Measurements from ENCODE around the gene PHLPP1. TPM values are rescaled to one million over a fixed set of nuclear protein-coding genes. Genes with fewer than 3 reads are reported as not detected.

Gene PHLPP1
- total RNA-seq, 5 donors from 2014 or later (not counting 1 experiment from before 2014, with no cell fraction given): 6.9 to 11.5 (median 7.4) TPM

- H3K9me3 ChIP-seq: no peaks in the 10 kb centered on the region
- H3K27ac ChIP-seq (ENCODE audit: low read length): no peak overlapping the region
- Mint-ChIP-seq H3K4me3 (no peak overlapping the region), H3K4me1 (peaks cover 0 to 5% (median 5%) of the 10 kb centered on the region in 3 donors), H3K9me3 (no peaks in the 10 kb centered on the region), H3K27me3 (no peaks in the 10 kb centered on the region), H3K36me3 (peaks cover 5% of the 10 kb centered on the region), H3K27ac (no peak overlapping the region)
- ChIA-PET POLR2A (no interaction called here), CTCF (no interaction called here)
- no peaks in the 10 kb centered on the region for H3K36me3 ChIP-seq (ENCODE audit: control insufficient read depth in 2 of 2, extremely low read depth in 1 of 2, insufficient read depth in 1 of 2, low read length in 1 of 2)
- no peaks in the 10 kb centered on the region for H3K4me1 ChIP-seq (ENCODE audit: control insufficient read depth in 1 of 2, extremely low read depth in 1 of 2, insufficient read depth in 2 of 2, low read length in 2 of 2)
- no peaks in the 10 kb centered on the region for H3K27me3 ChIP-seq (replicated peaks in 1 of 2; ENCODE audit: control insufficient read depth in 2 of 2, extremely low read depth in 1 of 2, insufficient read depth in 2 of 2, low read length in 1 of 2)
- H3K4me3 ChIP-seq (ENCODE audit: control insufficient read depth in 1 of 2, extremely low read depth in 1 of 2, low read length in 1 of 2): no peak overlapping the region
- ATAC-seq (replicated peaks in 1 of 4) (no peak), DNase-seq (no peak)
- WGBS (ENCODE audit: insufficient coverage): no CpG with 5 or more reads among the region's 1 CpG
Measured at GRCh38 chr18:62838475-62839098, 123.2 kb downstream of the PHLPP1 start.

- Histone ChIP-seq H3K4me1 (ENCODE audit: control insufficient read depth in 1 of 2, extremely low read depth in 1 of 2, insufficient read depth in 2 of 2, low read length in 2 of 2) (no peaks in the 10 kb centered on the region), H3K27ac (ENCODE audit: low read length) (no peak overlapping the region), H3K36me3 (ENCODE audit: control insufficient read depth in 2 of 2, extremely low read depth in 1 of 2, insufficient read depth in 1 of 2, low read length in 1 of 2) (no peaks in the 10 kb centered on the region), H3K4me3 (ENCODE audit: control insufficient read depth in 1 of 2, extremely low read depth in 1 of 2, low read length in 1 of 2) (no peak overlapping the region), H3K9me3 (no peaks in the 10 kb centered on the region), H3K27me3 (replicated peaks in 1 of 2; ENCODE audit: control insufficient read depth in 2 of 2, extremely low read depth in 1 of 2, insufficient read depth in 2 of 2, low read length in 1 of 2) (no peaks in the 10 kb centered on the region)
- H3K27ac Mint-ChIP-seq: no peak overlapping the region
- H3K36me3 Mint-ChIP-seq: peaks cover 5% of the 10 kb centered on the region
- ATAC-seq (replicated peaks in 1 of 4) (no peak), DNase-seq (no peak)
- H3K4me1 Mint-ChIP-seq: peaks cover 7 to 10% (median 8%) of the 10 kb centered on the region in 3 donors
- no peaks in the 10 kb centered on the region for H3K27me3 Mint-ChIP-seq
- H3K4me3 Mint-ChIP-seq: no peak overlapping the region
- ChIA-PET POLR2A (no interaction called here), CTCF (no interaction called here)
- H3K9me3 Mint-ChIP-seq: no peaks in the 10 kb centered on the region
- no CpG with 5 or more reads among the region's 2 CpGs for WGBS (ENCODE audit: insufficient coverage)
Measured at GRCh38 chr18:62839874-62840713, 124.8 kb downstream of the PHLPP1 start.

- Mint-ChIP-seq H3K27me3 (no peaks in the 10 kb centered on the region), H3K9me3 (no peaks in the 10 kb centered on the region), H3K27ac (no peak overlapping the region), H3K4me3 (no peak overlapping the region), H3K4me1 (peaks cover 16 to 17% (median 17%) of the 10 kb centered on the region in 3 donors), H3K36me3 (peaks cover 5% of the 10 kb centered on the region)
- Histone ChIP-seq H3K36me3 (ENCODE audit: control insufficient read depth in 2 of 2, extremely low read depth in 1 of 2, insufficient read depth in 1 of 2, low read length in 1 of 2) (no peaks in the 10 kb centered on the region), H3K4me3 (ENCODE audit: control insufficient read depth in 1 of 2, extremely low read depth in 1 of 2, low read length in 1 of 2) (no peak overlapping the region), H3K4me1 (ENCODE audit: control insufficient read depth in 1 of 2, extremely low read depth in 1 of 2, insufficient read depth in 2 of 2, low read length in 2 of 2) (no peaks in the 10 kb centered on the region), H3K27ac (ENCODE audit: low read length) (no peak overlapping the region), H3K27me3 (replicated peaks in 1 of 2; ENCODE audit: control insufficient read depth in 2 of 2, extremely low read depth in 1 of 2, insufficient read depth in 2 of 2, low read length in 1 of 2) (no peaks in the 10 kb centered on the region), H3K9me3 (no peaks in the 10 kb centered on the region)
- POLR2A ChIA-PET: no interaction called here
- no peak for ATAC-seq (replicated peaks in 1 of 4)
- no CpG with 5 or more reads among the region's 1 CpG for WGBS (ENCODE audit: insufficient coverage)
- CTCF ChIA-PET: no interaction called here
- no peak for DNase-seq
Measured at GRCh38 chr18:62841405-62841804, 126.1 kb downstream of the PHLPP1 start.

- no peak overlapping the region for H3K4me3 Mint-ChIP-seq
- Histone ChIP-seq H3K27ac (ENCODE audit: low read length) (no peak overlapping the region), H3K4me3 (ENCODE audit: control insufficient read depth in 1 of 2, extremely low read depth in 1 of 2, low read length in 1 of 2) (no peak overlapping the region), H3K9me3 (no peaks in the 10 kb centered on the region), H3K4me1 (ENCODE audit: control insufficient read depth in 1 of 2, extremely low read depth in 1 of 2, insufficient read depth in 2 of 2, low read length in 2 of 2) (no peaks in the 10 kb centered on the region), H3K27me3 (replicated peaks in 1 of 2; ENCODE audit: control insufficient read depth in 2 of 2, extremely low read depth in 1 of 2, insufficient read depth in 2 of 2, low read length in 1 of 2) (no peaks in the 10 kb centered on the region), H3K36me3 (ENCODE audit: control insufficient read depth in 2 of 2, extremely low read depth in 1 of 2, insufficient read depth in 1 of 2, low read length in 1 of 2) (no peaks in the 10 kb centered on the region)
- ATAC-seq (replicated peaks in 1 of 4) (no peak), DNase-seq (no peak)
- H3K27ac Mint-ChIP-seq: no peak overlapping the region
- peaks cover 16 to 17% (median 17%) of the 10 kb centered on the region in 3 donors for H3K4me1 Mint-ChIP-seq
- CTCF ChIA-PET: no interaction called here
- no CpG with 5 or more reads among the region's 1 CpG for WGBS (ENCODE audit: insufficient coverage)
- H3K27me3 Mint-ChIP-seq: no peaks in the 10 kb centered on the region
- peaks cover 5% of the 10 kb centered on the region for H3K36me3 Mint-ChIP-seq
- H3K9me3 Mint-ChIP-seq: no peaks in the 10 kb centered on the region
- POLR2A ChIA-PET: no interaction called here
Measured at GRCh38 chr18:62842898-62843297, 127.6 kb downstream of the PHLPP1 start.

- ChIA-PET CTCF (interaction anchor here in 1 of 2 donors (0.7 kb wide), 1 partner anchor 419 kb away, joined by 3 read pairs; no protein-coding TSS in a partner anchor), POLR2A (no interaction called here)
- H3K27ac ChIP-seq (ENCODE audit: low read length): no peak overlapping the region
- H3K4me3 Mint-ChIP-seq: peak overlapping the region in 2 of 3 donors; percentile 4 to 31
- no peaks in the 10 kb centered on the region for H3K9me3 ChIP-seq
- H3K4me3 ChIP-seq (ENCODE audit: control insufficient read depth in 1 of 2, extremely low read depth in 1 of 2, low read length in 1 of 2): no peak overlapping the region
- no peaks in the 10 kb centered on the region for H3K4me1 ChIP-seq (ENCODE audit: control insufficient read depth in 1 of 2, extremely low read depth in 1 of 2, insufficient read depth in 2 of 2, low read length in 2 of 2)
- no peaks in the 10 kb centered on the region for H3K9me3 Mint-ChIP-seq
- peaks cover 1% of the 10 kb centered on the region for H3K36me3 Mint-ChIP-seq
- no peak for ATAC-seq (replicated peaks in 1 of 4)
- peaks cover 15 to 17% (median 16%) of the 10 kb centered on the region in 3 donors for H3K4me1 Mint-ChIP-seq
- H3K27me3 ChIP-seq (replicated peaks in 1 of 2; ENCODE audit: control insufficient read depth in 2 of 2, extremely low read depth in 1 of 2, insufficient read depth in 2 of 2, low read length in 1 of 2): no peaks in the 10 kb centered on the region
- H3K27me3 Mint-ChIP-seq: no peaks in the 10 kb centered on the region
- no peaks in the 10 kb centered on the region for H3K36me3 ChIP-seq (ENCODE audit: control insufficient read depth in 2 of 2, extremely low read depth in 1 of 2, insufficient read depth in 1 of 2, low read length in 1 of 2)
- WGBS (ENCODE audit: insufficient coverage): 53% methylated on average over 5 of the region's 7 CpGs
- H3K27ac Mint-ChIP-seq: peak overlapping the region in 1 of 2 donors; percentile 60
- DNase-seq: peak in 1 of 35 experiments; percentile 3
Measured at GRCh38 chr18:62844850-62845643, 129.7 kb downstream of the PHLPP1 start.

- DNase-seq: no peak
- Mint-ChIP-seq H3K36me3 (no peaks in the 10 kb centered on the region), H3K9me3 (no peaks in the 10 kb centered on the region), H3K4me1 (peaks cover 12 to 17% (median 16%) of the 10 kb centered on the region in 3 donors), H3K27ac (no peak overlapping the region), H3K4me3 (no peak overlapping the region), H3K27me3 (no peaks in the 10 kb centered on the region)
- Histone ChIP-seq H3K9me3 (no peaks in the 10 kb centered on the region), H3K36me3 (ENCODE audit: control insufficient read depth in 2 of 2, extremely low read depth in 1 of 2, insufficient read depth in 1 of 2, low read length in 1 of 2) (no peaks in the 10 kb centered on the region), H3K27me3 (replicated peaks in 1 of 2; ENCODE audit: control insufficient read depth in 2 of 2, extremely low read depth in 1 of 2, insufficient read depth in 2 of 2, low read length in 1 of 2) (no peaks in the 10 kb centered on the region), H3K27ac (ENCODE audit: low read length) (no peak overlapping the region), H3K4me3 (ENCODE audit: control insufficient read depth in 1 of 2, extremely low read depth in 1 of 2, low read length in 1 of 2) (no peak overlapping the region), H3K4me1 (ENCODE audit: control insufficient read depth in 1 of 2, extremely low read depth in 1 of 2, insufficient read depth in 2 of 2, low read length in 2 of 2) (no peaks in the 10 kb centered on the region)
- no peak for ATAC-seq (replicated peaks in 1 of 4)
- ChIA-PET CTCF (interaction anchor here in 1 of 2 donors (0.5 kb wide), 1 partner anchor 698 kb away, joined by 3 read pairs; no protein-coding TSS in a partner anchor), POLR2A (no interaction called here)
Measured at GRCh38 chr18:62846313-62846712, 131.0 kb downstream of the PHLPP1 start.
